Measurements from ENCODE around the gene GNG4.
"Not testable (repeated sequence)": the region's sequence is repeated elsewhere in the genome, so short reads cannot be mapped to it uniquely, and the experiment has no call there.

GNG4 gene

DNA sequence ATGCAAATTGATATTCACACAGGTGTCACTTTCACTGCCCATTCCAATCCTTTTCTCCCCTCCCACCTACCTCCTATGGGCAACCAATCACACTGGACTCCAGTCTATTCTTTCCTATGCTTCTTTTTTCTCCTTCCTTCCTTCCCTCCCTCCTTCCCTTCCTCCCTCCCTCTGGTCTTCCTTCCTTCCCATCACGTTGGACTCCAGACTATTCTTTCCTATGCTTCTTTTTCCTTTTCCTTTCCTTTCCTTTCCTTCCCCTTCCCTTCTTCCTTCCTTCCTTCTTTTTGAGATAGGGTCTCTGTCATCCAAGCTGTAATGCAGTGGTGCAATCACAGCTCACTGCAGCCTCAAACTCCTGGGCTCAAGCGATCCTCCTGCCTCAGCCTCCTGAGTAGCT lies 64.6 kb downstream of the GNG4 start:
- no peak for DNase-seq (ENCODE audit: low spot score in 2 of 2)
- Mint-ChIP-seq H3K4me3 (no peak overlapping the region), H3K4me1 (peaks cover 8% of the 10 kb centered on the region), H3K27me3 (peaks cover 49% of the 10 kb centered on the region), H3K36me3 (ENCODE audit: insufficient read depth) (peaks cover 1% of the 10 kb centered on the region), H3K27ac (ENCODE audit: low read depth) (no peak overlapping the region), H3K9me3 (peaks cover 10% of the 10 kb centered on the region)
- no peak for ATAC-seq (replicated peaks; ENCODE audit: extremely low read depth, poor library complexity, severe bottlenecking)

DNA sequence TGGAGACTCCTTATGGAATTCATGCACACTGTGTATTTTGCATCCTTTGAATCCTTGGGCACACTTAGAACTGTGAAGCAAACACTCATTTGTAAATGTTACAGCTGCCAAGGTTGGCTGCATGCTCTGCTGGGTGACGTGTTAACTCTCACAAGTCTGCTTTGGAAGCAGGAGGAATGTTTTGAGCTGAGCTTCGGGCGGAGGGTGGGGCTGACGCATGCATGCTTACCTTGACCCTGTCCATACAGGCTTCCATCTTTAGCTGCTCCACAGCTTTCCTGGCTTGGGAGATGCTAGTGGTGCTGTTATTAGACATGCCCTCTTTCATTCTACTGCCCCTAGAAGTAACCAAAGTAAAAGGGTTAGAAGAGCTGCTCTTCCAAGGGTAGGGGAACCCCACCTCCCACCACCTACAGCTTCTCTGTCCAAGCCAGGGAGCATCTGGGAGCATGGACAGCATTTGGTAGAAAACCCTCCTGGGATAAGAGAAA lies 66.0 kb downstream of the GNG4 start:
- no peak for DNase-seq (ENCODE audit: low spot score in 2 of 2)
- no peak overlapping the region for H3K27ac Mint-ChIP-seq (ENCODE audit: low read depth)
- H3K27me3 Mint-ChIP-seq: peaks cover 49% of the 10 kb centered on the region
- no peak overlapping the region for H3K4me3 Mint-ChIP-seq
- H3K36me3 Mint-ChIP-seq (ENCODE audit: insufficient read depth): peaks cover 1% of the 10 kb centered on the region
- H3K4me1 Mint-ChIP-seq: peaks cover 4% of the 10 kb centered on the region
- peaks cover 3% of the 10 kb centered on the region for H3K9me3 Mint-ChIP-seq
- ATAC-seq (replicated peaks; ENCODE audit: extremely low read depth, poor library complexity, severe bottlenecking): no peak

DNA sequence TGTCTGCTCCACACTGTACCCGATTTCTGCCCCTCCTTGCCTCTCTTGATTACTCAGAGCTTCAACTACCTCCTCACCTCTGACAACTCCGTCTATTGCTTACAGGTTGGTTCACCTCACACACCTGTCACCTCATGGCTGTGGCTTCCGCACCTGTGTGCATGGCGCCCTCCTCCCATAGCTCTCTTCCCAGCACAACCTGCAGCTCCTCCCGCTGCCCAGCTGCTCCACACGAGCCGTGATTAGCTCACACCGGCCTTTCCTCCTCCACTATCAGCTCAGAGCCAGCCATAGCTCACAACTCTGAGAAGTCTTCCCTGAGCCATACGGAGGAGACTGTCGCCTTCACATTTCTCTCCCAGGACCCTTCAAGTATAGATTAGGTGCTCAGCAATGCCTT lies 67.5 kb downstream of the GNG4 start:
- Mint-ChIP-seq H3K27ac (ENCODE audit: low read depth) (no peak overlapping the region), H3K4me1 (no peaks in the 10 kb centered on the region)

DNA sequence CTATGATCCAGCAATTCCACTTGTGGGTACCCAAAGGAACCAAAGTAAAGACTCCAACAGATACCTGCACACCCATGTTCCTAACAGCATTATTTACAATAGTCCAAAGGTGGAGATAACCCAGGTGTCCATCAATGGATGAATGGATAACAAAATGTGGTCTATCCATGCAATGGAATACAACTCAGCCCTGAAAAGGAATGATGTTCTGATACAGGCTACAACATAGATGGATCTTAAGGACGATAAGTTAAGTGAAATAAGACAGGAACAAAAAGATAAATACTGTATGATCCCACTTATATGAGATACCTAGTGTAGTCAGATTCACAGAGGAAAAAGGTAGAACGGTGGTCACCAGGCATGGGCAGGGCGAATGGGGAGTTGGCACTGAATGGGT lies 69.7 kb downstream of the GNG4 start:
- ATAC-seq (replicated peaks; ENCODE audit: extremely low read depth, poor library complexity, severe bottlenecking) (no peak), DNase-seq (ENCODE audit: low spot score in 2 of 2) (no peak)
- Mint-ChIP-seq H3K36me3 (ENCODE audit: insufficient read depth) (peaks cover 3% of the 10 kb centered on the region), H3K27ac (ENCODE audit: low read depth) (no peak overlapping the region), H3K4me3 (no peak overlapping the region), H3K9me3 (no peaks in the 10 kb centered on the region), H3K4me1 (no peaks in the 10 kb centered on the region), H3K27me3 (peaks cover 45% of the 10 kb centered on the region)

More for the DNA sequence above, 67.5 kb downstream of the GNG4 start:
- DNase-seq (ENCODE audit: low spot score in 2 of 2) (no peak), ATAC-seq (replicated peaks; ENCODE audit: extremely low read depth, poor library complexity, severe bottlenecking) (no peak)
- Mint-ChIP-seq H3K36me3 (ENCODE audit: insufficient read depth) (peaks cover 3% of the 10 kb centered on the region), H3K4me3 (no peak overlapping the region), H3K9me3 (no peaks in the 10 kb centered on the region), H3K27me3 (peaks cover 60% of the 10 kb centered on the region)

DNA sequence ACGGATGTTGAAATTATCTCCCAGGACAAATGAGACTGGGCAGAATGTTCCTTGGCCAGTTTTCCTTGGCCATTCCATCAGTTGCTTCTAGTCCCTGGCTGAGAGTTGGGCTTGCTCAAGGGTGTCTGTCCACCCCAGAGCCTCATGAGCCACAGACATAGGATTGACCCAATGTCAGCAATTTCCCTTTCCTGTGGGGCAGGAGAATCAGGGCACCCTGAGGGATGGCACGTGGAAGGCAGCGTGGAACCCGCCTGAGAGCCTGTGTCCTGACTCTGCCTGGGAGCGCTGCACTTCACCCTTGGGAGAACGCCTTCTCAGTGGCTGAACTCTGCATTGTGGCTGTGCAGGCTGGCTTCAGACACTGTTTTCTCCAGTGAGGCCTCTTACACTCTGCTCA lies 74.0 kb downstream of the GNG4 start:
- Mint-ChIP-seq H3K27ac (ENCODE audit: low read depth) (no peak overlapping the region), H3K9me3 (no peaks in the 10 kb centered on the region), H3K36me3 (ENCODE audit: insufficient read depth) (peaks cover 3% of the 10 kb centered on the region), H3K27me3 (peaks cover 10% of the 10 kb centered on the region), H3K4me1 (no peaks in the 10 kb centered on the region), H3K4me3 (no peak overlapping the region)
- ATAC-seq (replicated peaks; ENCODE audit: extremely low read depth, poor library complexity, severe bottlenecking) (no peak), DNase-seq (ENCODE audit: low spot score in 2 of 2) (no peak)

DNA sequence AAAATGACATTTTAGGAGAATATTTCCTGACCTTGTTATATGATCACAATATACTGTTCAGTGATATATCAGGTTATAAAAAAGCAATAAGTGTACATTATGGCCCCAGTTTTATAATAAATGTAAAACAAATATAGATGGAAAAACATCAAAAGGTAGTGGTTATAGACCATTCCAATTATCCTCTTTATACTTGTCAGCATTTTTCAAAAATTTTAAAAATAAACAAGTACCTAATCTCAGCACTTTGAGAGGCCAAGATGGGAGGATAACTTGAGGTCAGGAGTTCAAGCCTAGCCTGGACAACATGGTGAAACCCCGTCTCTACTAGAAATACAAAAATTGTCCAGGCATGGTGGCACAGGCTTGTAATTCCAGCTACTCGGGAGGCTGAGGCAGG lies 75.7 kb downstream of the GNG4 start:
- ATAC-seq (replicated peaks; ENCODE audit: extremely low read depth, poor library complexity, severe bottlenecking): no peak
- Mint-ChIP-seq H3K9me3 (no peaks in the 10 kb centered on the region), H3K4me3 (no peak overlapping the region), H3K27me3 (peaks cover 10% of the 10 kb centered on the region), H3K36me3 (ENCODE audit: insufficient read depth) (peaks cover 3% of the 10 kb centered on the region), H3K4me1 (no peaks in the 10 kb centered on the region), H3K27ac (ENCODE audit: low read depth) (no peak overlapping the region)
- no peak for DNase-seq (ENCODE audit: low spot score in 2 of 2)

DNA sequence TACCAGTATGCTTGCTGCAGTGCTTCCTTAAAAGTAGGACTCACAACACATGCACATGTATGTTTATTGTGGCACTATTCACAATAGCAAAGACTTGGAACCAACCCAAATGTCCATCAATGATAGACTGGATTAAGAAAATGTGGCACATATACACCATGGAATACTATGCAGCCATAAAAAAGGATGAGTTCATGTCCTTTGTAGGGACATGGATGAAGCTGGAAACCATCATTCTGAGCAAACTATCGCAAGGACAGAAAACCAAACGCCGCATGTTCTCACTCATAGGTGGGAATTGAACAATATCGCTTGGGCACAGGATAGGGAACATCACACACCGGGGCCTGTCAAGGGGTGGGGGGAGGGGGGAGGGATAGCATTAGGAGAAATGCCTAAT lies 76.6 kb downstream of the GNG4 start:
- not testable (repeated sequence) for H3K4me1 Mint-ChIP-seq; H3K27me3 Mint-ChIP-seq; ATAC-seq (replicated peaks; ENCODE audit: extremely low read depth, poor library complexity, severe bottlenecking); H3K36me3 Mint-ChIP-seq (ENCODE audit: insufficient read depth); H3K4me3 Mint-ChIP-seq; H3K27ac Mint-ChIP-seq (ENCODE audit: low read depth); DNase-seq (ENCODE audit: low spot score in 2 of 2); H3K9me3 Mint-ChIP-seq

DNA sequence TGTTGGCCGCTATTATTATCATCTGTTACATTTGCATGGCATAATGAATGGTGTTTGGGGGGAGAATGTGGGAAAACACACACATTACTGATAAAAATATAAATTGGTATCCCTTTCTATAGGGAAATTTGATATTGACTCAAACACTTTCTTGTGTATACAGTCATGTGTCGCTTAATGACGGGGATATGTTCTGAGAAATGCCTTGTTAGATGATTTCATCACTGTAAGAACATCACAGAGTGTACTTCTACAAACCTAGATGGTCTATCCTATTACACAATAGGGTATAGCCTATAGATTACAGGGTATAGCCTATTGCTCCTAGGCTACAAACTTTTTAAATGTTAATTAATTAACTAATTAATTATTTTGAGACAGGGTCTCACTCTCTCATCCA lies 78.1 kb downstream of the GNG4 start:
- peaks cover 6% of the 10 kb centered on the region for H3K4me1 Mint-ChIP-seq
- no peak overlapping the region for H3K27ac Mint-ChIP-seq (ENCODE audit: low read depth)
- H3K36me3 Mint-ChIP-seq (ENCODE audit: insufficient read depth): no peaks in the 10 kb centered on the region
- ATAC-seq (replicated peaks; ENCODE audit: extremely low read depth, poor library complexity, severe bottlenecking): no peak
- H3K9me3 Mint-ChIP-seq: no peaks in the 10 kb centered on the region
- no peak for DNase-seq (ENCODE audit: low spot score in 2 of 2)
- H3K4me3 Mint-ChIP-seq: no peak overlapping the region
- no peaks in the 10 kb centered on the region for H3K27me3 Mint-ChIP-seq

DNA sequence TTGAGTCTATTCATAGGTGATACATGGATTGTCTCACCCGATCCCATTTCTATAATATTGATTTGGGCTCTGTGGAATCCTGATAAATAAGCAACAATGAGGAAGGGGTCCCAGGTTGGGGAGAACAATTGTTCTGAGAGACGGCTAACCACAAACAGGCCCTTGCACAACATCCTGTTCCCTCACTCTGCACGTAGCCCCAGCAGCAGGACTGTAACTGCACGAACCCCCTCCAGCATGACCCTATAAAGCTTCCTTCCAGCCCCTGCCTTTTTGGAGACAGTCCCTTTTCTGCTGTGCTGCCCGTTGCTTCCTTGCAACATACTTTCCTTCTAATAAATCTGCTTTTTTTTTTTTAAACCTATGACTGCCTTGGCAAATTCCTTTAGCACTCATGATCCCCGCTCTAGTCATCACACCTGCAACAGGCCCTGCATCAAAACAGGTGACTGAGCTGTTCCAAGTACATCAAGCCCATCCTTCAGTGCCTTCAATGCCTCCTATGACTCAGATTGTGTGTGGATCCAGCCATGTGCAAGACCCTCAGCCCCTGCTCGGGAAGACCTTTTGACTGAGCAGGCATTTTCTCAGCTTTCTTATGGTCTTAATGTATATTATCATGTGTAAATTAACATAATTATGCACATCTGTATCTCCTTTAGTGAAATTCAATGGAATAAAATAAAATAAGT lies 81.6 kb downstream of the GNG4 start:
- Mint-ChIP-seq H3K36me3 (ENCODE audit: insufficient read depth) (no peaks in the 10 kb centered on the region), H3K9me3 (no peaks in the 10 kb centered on the region), H3K27ac (ENCODE audit: low read depth) (no peak overlapping the region), H3K27me3 (no peaks in the 10 kb centered on the region), H3K4me1 (peaks cover 6% of the 10 kb centered on the region), H3K4me3 (no peak overlapping the region)
- ATAC-seq (replicated peaks; ENCODE audit: extremely low read depth, poor library complexity, severe bottlenecking): no peak
- DNase-seq (ENCODE audit: low spot score in 2 of 2): no peak

DNA sequence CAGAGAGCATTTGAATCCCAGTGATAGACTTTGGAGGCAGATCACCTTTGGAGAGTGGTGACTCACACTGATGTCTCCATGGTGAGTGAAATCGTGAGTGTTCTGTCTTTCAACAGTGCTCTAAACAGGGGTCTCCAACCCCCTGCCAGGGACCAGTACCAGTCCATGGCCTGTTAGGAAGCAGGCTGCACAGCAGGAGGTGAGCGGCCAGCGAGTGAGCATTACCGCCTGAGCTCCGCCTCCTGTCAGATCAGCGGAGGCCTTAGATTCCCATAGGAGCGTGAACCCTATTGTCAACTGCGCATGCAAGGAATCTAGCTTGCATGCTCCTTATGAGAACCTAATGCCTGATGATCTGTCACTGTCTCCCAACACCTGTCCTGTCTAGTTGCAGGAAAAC lies 83.5 kb downstream of the GNG4 start:
- Mint-ChIP-seq H3K27me3 (no peaks in the 10 kb centered on the region), H3K27ac (ENCODE audit: low read depth) (no peak overlapping the region), H3K9me3 (no peaks in the 10 kb centered on the region), H3K36me3 (ENCODE audit: insufficient read depth) (no peaks in the 10 kb centered on the region), H3K4me3 (no peak overlapping the region), H3K4me1 (peaks cover 6% of the 10 kb centered on the region)
- ATAC-seq (replicated peaks; ENCODE audit: extremely low read depth, poor library complexity, severe bottlenecking): no peak
- DNase-seq (ENCODE audit: low spot score in 2 of 2): no peak

DNA sequence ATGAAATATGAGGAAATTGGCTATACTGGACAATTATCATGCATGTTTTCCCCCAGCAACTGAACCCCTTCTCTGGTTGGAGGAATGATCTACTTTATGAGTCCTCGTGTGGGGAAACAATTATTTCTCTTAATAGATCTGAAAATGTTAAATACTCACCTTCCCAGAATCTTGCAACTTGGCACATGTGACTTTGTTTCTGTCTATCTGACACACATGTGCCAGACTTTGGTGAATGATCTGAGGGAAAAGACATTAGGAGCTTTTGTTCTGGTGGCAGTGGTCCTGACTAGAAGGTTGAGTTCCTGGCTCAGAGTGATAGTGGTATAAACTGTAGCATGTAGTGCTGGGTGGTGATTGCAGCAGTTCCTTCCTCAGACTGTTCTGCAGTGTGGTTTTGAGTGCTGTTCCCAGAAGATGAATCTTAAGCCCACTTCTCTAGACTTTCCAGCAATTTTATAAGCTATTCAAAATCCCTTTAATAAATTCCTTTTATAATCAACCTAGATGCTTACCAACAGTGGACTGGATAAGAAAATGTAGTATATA lies 86.0 kb downstream of the GNG4 start:
- ATAC-seq (replicated peaks; ENCODE audit: extremely low read depth, poor library complexity, severe bottlenecking) (no peak), DNase-seq (ENCODE audit: low spot score in 2 of 2) (no peak)
- Mint-ChIP-seq H3K9me3 (no peaks in the 10 kb centered on the region), H3K27ac (ENCODE audit: low read depth) (no peak overlapping the region), H3K27me3 (no peaks in the 10 kb centered on the region), H3K4me3 (no peak overlapping the region), H3K36me3 (ENCODE audit: insufficient read depth) (no peaks in the 10 kb centered on the region), H3K4me1 (peaks cover 6% of the 10 kb centered on the region)

DNA sequence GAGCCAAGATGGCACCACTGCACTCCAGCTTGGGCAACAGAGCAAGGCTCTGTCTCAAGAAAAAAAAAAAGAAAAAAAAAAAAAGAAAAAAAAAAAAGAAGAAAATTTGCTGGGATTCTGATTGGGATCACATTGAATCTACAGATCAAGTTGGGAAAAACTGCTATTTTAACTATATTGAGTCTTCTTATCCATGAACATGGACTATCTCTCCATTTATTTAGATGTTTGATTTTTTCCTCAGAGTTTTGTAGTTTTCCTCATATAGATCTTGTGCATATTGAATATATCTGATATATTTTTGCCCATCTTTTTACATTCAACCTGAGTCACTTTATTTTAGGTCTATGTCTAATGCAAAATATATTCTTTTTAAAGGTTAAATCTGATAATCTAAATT lies 87.0 kb downstream of the GNG4 start:
- no peaks in the 10 kb centered on the region for H3K27me3 Mint-ChIP-seq
- no peaks in the 10 kb centered on the region for H3K9me3 Mint-ChIP-seq
- ATAC-seq (replicated peaks; ENCODE audit: extremely low read depth, poor library complexity, severe bottlenecking) (no peak), DNase-seq (ENCODE audit: low spot score in 2 of 2) (no peak)
- no peak overlapping the region for H3K4me3 Mint-ChIP-seq
- no peaks in the 10 kb centered on the region for H3K4me1 Mint-ChIP-seq
- H3K27ac Mint-ChIP-seq (ENCODE audit: low read depth): no peak overlapping the region
- no peaks in the 10 kb centered on the region for H3K36me3 Mint-ChIP-seq (ENCODE audit: insufficient read depth)

DNA sequence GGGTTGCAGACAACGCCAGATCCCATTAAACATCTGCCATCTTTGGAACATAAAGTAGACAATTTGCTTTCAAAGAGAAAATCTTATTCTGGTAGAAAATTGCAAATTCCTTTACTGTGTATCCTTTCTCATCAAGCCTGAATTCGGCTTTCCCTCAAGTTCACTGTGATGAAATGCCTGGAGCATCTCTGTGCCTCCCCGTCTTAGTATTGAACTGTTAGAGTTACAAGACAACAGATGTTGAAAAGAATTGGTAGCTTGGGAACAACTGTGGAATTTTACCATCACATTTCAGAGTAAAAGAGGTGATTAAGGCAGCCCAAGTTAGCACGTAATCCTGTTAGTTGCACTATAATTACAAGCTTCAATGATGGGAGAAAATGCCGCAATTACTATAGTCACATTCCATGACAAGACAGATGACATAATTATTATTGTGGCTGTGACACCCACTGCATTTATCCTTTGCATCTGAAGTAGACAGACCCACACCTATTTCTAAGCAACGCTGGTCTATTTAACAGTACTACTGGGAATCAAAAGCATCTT lies 90.9 kb downstream of the GNG4 start:
- no peaks in the 10 kb centered on the region for H3K27me3 Mint-ChIP-seq
- ATAC-seq (replicated peaks; ENCODE audit: extremely low read depth, poor library complexity, severe bottlenecking) (no peak), DNase-seq (ENCODE audit: low spot score in 2 of 2) (no peak)
- no peak overlapping the region for H3K27ac Mint-ChIP-seq (ENCODE audit: low read depth)
- H3K4me1 Mint-ChIP-seq: no peaks in the 10 kb centered on the region
- H3K4me3 Mint-ChIP-seq: no peak overlapping the region
- no peaks in the 10 kb centered on the region for H3K36me3 Mint-ChIP-seq (ENCODE audit: insufficient read depth)
- H3K9me3 Mint-ChIP-seq: no peaks in the 10 kb centered on the region
